Lung (tissue), 12 donors: Measurements from ENCODE around the gene GPR89A. TPM values are rescaled to one million over a fixed set of nuclear protein-coding genes. Genes with fewer than 3 reads are reported as not detected.

ENCODE experiments used
- ATAC-seq: fragments of 200-7000 bp; cut with Tn5 transposase; one replicate; pipeline ENCODE4 v1.9.1; 2020; ENCODE audit warnings: moderate number of reproducible peaks; ENCODE audit not compliant: insufficient read depth, low FRiP score
- DNase-seq, 3 donors: peaks; one replicate each; pipeline ENCODE4 v3.0.0-alpha.2; 2013 to 2017
- H3K27ac ChIP-seq, 2 donors: one replicate each; pipeline ENCODE4 v1.5.1; 2013; ENCODE audit warnings: mild to moderate bottlenecking in 2 of 2, moderate library complexity in 2 of 2, control low read depth in 1 of 2, inconsistent platforms in 1 of 2, low read depth in 1 of 2, low read length in 1 of 2
- H3K27me3 ChIP-seq, 3 donors: one replicate each; pipeline ENCODE4 v1.5.1; 2013; ENCODE audit warnings: low read length in 2 of 3; ENCODE audit not compliant: control insufficient read depth in 3 of 3, insufficient read depth in 3 of 3
- H3K36me3 ChIP-seq, 4 donors: one replicate each; pipeline ENCODE4 v1.5.1; 2013; ENCODE audit warnings: low read length in 4 of 4, mild to moderate bottlenecking in 1 of 4, moderate library complexity in 1 of 4; ENCODE audit not compliant: control insufficient read depth in 4 of 4, insufficient read depth in 4 of 4
- H3K4me1 ChIP-seq, 5 donors: one replicate each; pipeline ENCODE4 v1.5.1; 2013; ENCODE audit warnings: low read length in 5 of 5, mild to moderate bottlenecking in 2 of 5, moderate library complexity in 1 of 5; ENCODE audit not compliant: control insufficient read depth in 5 of 5, insufficient read depth in 5 of 5
- H3K4me3 ChIP-seq: one replicate; pipeline ENCODE4 v1.5.1; 2013; ENCODE audit warnings: mild to moderate bottlenecking, control low read depth, moderate library complexity
- H3K9ac ChIP-seq, 2 donors: one replicate each; pipeline ENCODE4 v1.5.1; 2013; ENCODE audit warnings: low read length in 2 of 2, control low read depth in 1 of 2; ENCODE audit not compliant: insufficient read depth in 1 of 2
- H3K9me3 ChIP-seq, 4 donors: one replicate each; pipeline ENCODE4 v1.5.1; 2013; ENCODE audit warnings: low read length in 3 of 4, mild to moderate bottlenecking in 1 of 4, moderate library complexity in 1 of 4; ENCODE audit not compliant: control insufficient read depth in 4 of 4, insufficient read depth in 3 of 4
- WGBS, 2 donors: extraction: QIAGEN DNeasy Blood & Tissue Kit; methylation state at CpG; one replicate each; pipeline ENCODE4 v1.1.7; 2013; 5-methylcytosine and 5-hydroxymethylcytosine counted together
- polyA plus RNA-seq, 2 donors: library from polyadenylated mRNA; stranded (reverse); fragments of 200-250 nt; gene quantifications; one replicate each; pipeline ENCODE4 v1.2.1, GENCODE V29; 2013
- total RNA-seq, 2 donors: library from RNA; depleted of rRNA in 1 of 2; stranded (reverse); fragments of >200 nt in 1 of 2; gene quantifications; one replicate each; pipeline ENCODE4 v1.2.1, GENCODE V29; 2014 to 2021
- TF ChIP-seq, protein P1 (sequence below): IDR thresholded peaks from 2 replicates; pipeline ENCODE4 v1.5.1; 2012; ENCODE audit warnings: mild to moderate bottlenecking; ENCODE audit errors: control extremely low read depth, extremely low read depth
- donor health status: control.
- donor health status: control.
- donor health status: Bipolar disorder and iron deficiency.
- donor health status: healthy.
- donor health status: DM: yes; HTN: yes; CAD: no.

GPR89A gene
- total and polyA plus RNA-seq, 4 donors, result 11.0 to 31.1 (median 14.2) TPM

- ATAC-seq (no peak), DNase-seq (no peak)
- Histone ChIP-seq H3K4me1 (peaks cover 0 to 8% (median 3%) of the 10 kb centered on the region in 5 donors), H3K9ac (no peak within 1 kb of the TSS), H3K9me3 (no peaks in the 10 kb centered on the region), H3K36me3 (no peaks in the 10 kb centered on the region), H3K27me3 (peaks cover 0 to 10% (median 2%) of the 10 kb centered on the region in 3 donors), H3K27ac (no peak within 1 kb of the TSS), H3K4me3 (no peak within 1 kb of the TSS)
- TF ChIP-seq, protein P1, sequence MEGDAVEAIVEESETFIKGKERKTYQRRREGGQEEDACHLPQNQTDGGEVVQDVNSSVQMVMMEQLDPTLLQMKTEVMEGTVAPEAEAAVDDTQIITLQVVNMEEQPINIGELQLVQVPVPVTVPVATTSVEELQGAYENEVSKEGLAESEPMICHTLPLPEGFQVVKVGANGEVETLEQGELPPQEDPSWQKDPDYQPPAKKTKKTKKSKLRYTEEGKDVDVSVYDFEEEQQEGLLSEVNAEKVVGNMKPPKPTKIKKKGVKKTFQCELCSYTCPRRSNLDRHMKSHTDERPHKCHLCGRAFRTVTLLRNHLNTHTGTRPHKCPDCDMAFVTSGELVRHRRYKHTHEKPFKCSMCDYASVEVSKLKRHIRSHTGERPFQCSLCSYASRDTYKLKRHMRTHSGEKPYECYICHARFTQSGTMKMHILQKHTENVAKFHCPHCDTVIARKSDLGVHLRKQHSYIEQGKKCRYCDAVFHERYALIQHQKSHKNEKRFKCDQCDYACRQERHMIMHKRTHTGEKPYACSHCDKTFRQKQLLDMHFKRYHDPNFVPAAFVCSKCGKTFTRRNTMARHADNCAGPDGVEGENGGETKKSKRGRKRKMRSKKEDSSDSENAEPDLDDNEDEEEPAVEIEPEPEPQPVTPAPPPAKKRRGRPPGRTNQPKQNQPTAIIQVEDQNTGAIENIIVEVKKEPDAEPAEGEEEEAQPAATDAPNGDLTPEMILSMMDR, result no peak
- 86 to 88% methylated on average over 12 of the region's 12 CpGs for WGBS, 2 donors
Observed at GRCh38 chr1:145719230-145720079, 111.7 kb downstream of the GPR89A start, which contains the start of gene CD160. CD160 (plus strand) TSS chr1:145719499; CDS start chr1:145728328, 8,829 bp downstream.

Other genes starting within 250 kb of the GPR89A start
- 1 to 10 TPM; 2.1 to 4.6 TPM for gene NBPF20, start 182.4 kb upstream of the GPR89A start, total RNA-seq
- gene NBPF20, start 182.4 kb upstream of the GPR89A start, polyA plus RNA-seq, result under 1 TPM; 0.63 to 0.96 TPM
- gene PDZK1, start 99.4 kb downstream of the GPR89A start, total RNA-seq, result under 1 TPM; 0.25 to 0.57 TPM
- under 1 TPM; 0.14 to 0.28 TPM for gene PDZK1, start 99.4 kb downstream of the GPR89A start, polyA plus RNA-seq
- gene CD160, start 111.5 kb downstream of the GPR89A start, total RNA-seq, result under 1 TPM; 0.21 to 0.63 TPM
- under 1 TPM; 0.41 to 0.62 TPM for gene CD160, start 111.5 kb downstream of the GPR89A start, polyA plus RNA-seq
- 10 to 100 TPM; 14.7 to 21.6 TPM for gene RNF115, start 216.1 kb downstream of the GPR89A start, total RNA-seq
- 1 to 10 TPM; 4.4 to 8.3 TPM for gene RNF115, start 216.1 kb downstream of the GPR89A start, polyA plus RNA-seq
- gene POLR3C, start 216.2 kb downstream of the GPR89A start, total RNA-seq, result 10 to 100 TPM; 25.0 to 26.3 TPM
- 10 to 100 TPM; 14.1 to 17.2 TPM for gene POLR3C, start 216.2 kb downstream of the GPR89A start, polyA plus RNA-seq
- 1 to 10 TPM; 3.9 to 6.2 TPM for gene NUDT17, start 237.6 kb downstream of the GPR89A start, total RNA-seq
- gene NUDT17, start 237.6 kb downstream of the GPR89A start, polyA plus RNA-seq, result 1 to 10 TPM; 1.6 to 3.1 TPM